CD8-positive, alpha-beta memory T cell (primary cell): ENCODE data around the gene ST8SIA6. TPM values are rescaled to one million over a fixed set of nuclear protein-coding genes. Genes with fewer than 3 reads are reported as not detected.

Experiments
- CTCF ChIA-PET: fragments of 350-600 bp; sonication (Branson Sonifier 250); formaldehyde crosslinking; loops from one replicate; lab custom pipeline; 2021; ENCODE audit warnings: antibody characterized with exemption; lab: Charles Lee
- POLR2A ChIA-PET: fragments of 350-600 bp; sonication (Branson Sonifier 250); formaldehyde crosslinking; loops from one replicate; lab custom pipeline; 2021; ENCODE audit warnings: antibody characterized with exemption; lab: Charles Lee
- DNase-seq, 5 donors: peaks; one replicate each; pipeline versions ENCODE4 v3.0.0 to v3.0.0-alpha.2; 2020 to 2022; ENCODE audit warnings: mixed read lengths in 1 of 5
- H3K27ac ChIP-seq: one replicate; pipeline ENCODE4 v1.7.0; 2013; ENCODE audit warnings: low read depth, mild to moderate bottlenecking, low read length, moderate library complexity
- H3K27me3 ChIP-seq: 2 replicates; pipeline ENCODE4 v1.7.0; 2013; ENCODE audit warnings: low read length, mild to moderate bottlenecking; ENCODE audit not compliant: insufficient read depth, poor library complexity, severe bottlenecking
- H3K36me3 ChIP-seq: 2 replicates; pipeline ENCODE4 v1.7.0; 2013; ENCODE audit warnings: mild to moderate bottlenecking, low read length, moderate library complexity; ENCODE audit not compliant: insufficient read depth
- H3K4me1 ChIP-seq: 2 replicates; pipeline ENCODE4 v1.7.0; 2013; ENCODE audit warnings: mild to moderate bottlenecking, low read length, moderate library complexity; ENCODE audit not compliant: insufficient read depth
- H3K4me3 ChIP-seq: 2 replicates; pipeline ENCODE4 v1.7.0; 2013; ENCODE audit warnings: mild to moderate bottlenecking, low read length
- H3K9me3 ChIP-seq: 2 replicates; pipeline ENCODE4 v1.7.0; 2013; ENCODE audit warnings: mild to moderate bottlenecking, low read length
- H3K27ac Mint-ChIP-seq, 8 donors: one replicate each; pipeline ENCODE4 v1.8.0; 2020 to 2021; ENCODE audit warnings: mixed read lengths in 8 of 8, mild to moderate bottlenecking in 6 of 8, inconsistent platforms in 3 of 8, moderate library complexity in 3 of 8
- H3K27me3 Mint-ChIP-seq, 2 donors: one replicate each; pipeline ENCODE4 v1.8.0; 2020 to 2021; ENCODE audit warnings: mixed read lengths in 2 of 2, mild to moderate bottlenecking in 1 of 2, moderate library complexity in 1 of 2
- H3K36me3 Mint-ChIP-seq, 3 donors: one replicate each; pipeline ENCODE4 v1.8.0; 2020 to 2021; ENCODE audit warnings: mixed read lengths in 3 of 3, inconsistent platforms in 1 of 3, mild to moderate bottlenecking in 1 of 3
- H3K4me1 Mint-ChIP-seq, 3 donors: one replicate each; pipeline ENCODE4 v1.8.0; 2020 to 2021; ENCODE audit warnings: mixed read lengths in 3 of 3, inconsistent platforms in 1 of 3, mild to moderate bottlenecking in 1 of 3
- H3K4me3 Mint-ChIP-seq, 7 donors: one replicate each; pipeline ENCODE4 v1.8.0; 2020 to 2021; ENCODE audit warnings: mixed read lengths in 7 of 7, mild to moderate bottlenecking in 6 of 7, moderate library complexity in 4 of 7, inconsistent platforms in 2 of 7
- H3K9me3 Mint-ChIP-seq, 5 donors: one replicate each; pipeline ENCODE4 v1.8.0; 2020 to 2022; ENCODE audit warnings: mixed read lengths in 5 of 5, mild to moderate bottlenecking in 3 of 5, moderate library complexity in 2 of 5, inconsistent platforms in 1 of 5
- polyA plus RNA-seq: library from polyadenylated mRNA; unstranded; fragments of 300-500 nt; fragmentation: Illumina TruSeq; gene quantifications from one replicate; pipeline ENCODE4 v1.2.3, GENCODE V29; 2021
- total RNA-seq, 2 experiments: library from RNA; stranded (reverse); gene quantifications; one replicate each; pipeline ENCODE4 v1.2.3, GENCODE V29; 2021

ST8SIA6 gene
- total and polyA plus RNA-seq, 3 experiments from 2014 or later: 1.9 TPM; not detected in 2

GRCh38 chr10:17282311-17282710 lies 172.1 kb downstream of the ST8SIA6 start:
- Mint-ChIP-seq H3K9me3 (peaks cover 3 to 17% (median 14%) of the 10 kb centered on the region in 5 donors), H3K27me3 (peaks cover 6 to 23% of the 10 kb centered on the region in 2 donors), H3K27ac (no peak overlapping the region), H3K36me3 (peaks cover 0 to 10% (median 0%) of the 10 kb centered on the region in 3 donors), H3K4me3 (no peak overlapping the region), H3K4me1 (no peaks in the 10 kb centered on the region)
- no peak overlapping the region for H3K4me3 ChIP-seq
- ChIA-PET POLR2A (no interaction called here), CTCF (no interaction called here)
- no peak for DNase-seq
- no peaks in the 10 kb centered on the region for H3K36me3 ChIP-seq
- no peaks in the 10 kb centered on the region for H3K9me3 ChIP-seq
- H3K4me1 ChIP-seq: no peaks in the 10 kb centered on the region
- H3K27me3 ChIP-seq: no peaks in the 10 kb centered on the region
- no peak overlapping the region for H3K27ac ChIP-seq

GRCh38 chr10:17278607-17279240 lies 175.7 kb downstream of the ST8SIA6 start:
- Mint-ChIP-seq H3K36me3 (peaks cover 0 to 23% (median 0%) of the 10 kb centered on the region in 3 donors), H3K4me3 (no peak overlapping the region), H3K4me1 (no peaks in the 10 kb centered on the region), H3K27me3 (peaks cover 4 to 41% of the 10 kb centered on the region in 2 donors), H3K9me3 (peaks cover 3 to 19% (median 17%) of the 10 kb centered on the region in 5 donors), H3K27ac (no peak overlapping the region)
- DNase-seq: no peak
- Histone ChIP-seq H3K9me3 (no peaks in the 10 kb centered on the region), H3K27ac (no peak overlapping the region), H3K27me3 (no peaks in the 10 kb centered on the region), H3K36me3 (no peaks in the 10 kb centered on the region), H3K4me3 (no peak overlapping the region), H3K4me1 (no peaks in the 10 kb centered on the region)
- CTCF ChIA-PET: no interaction called here
- POLR2A ChIA-PET: no interaction called here

GRCh38 chr10:17276756-17277424 lies 177.5 kb downstream of the ST8SIA6 start:
- Histone ChIP-seq H3K4me3 (no peak overlapping the region), H3K4me1 (no peaks in the 10 kb centered on the region), H3K36me3 (no peaks in the 10 kb centered on the region), H3K27ac (no peak overlapping the region), H3K9me3 (no peaks in the 10 kb centered on the region), H3K27me3 (no peaks in the 10 kb centered on the region)
- no peaks in the 10 kb centered on the region for H3K4me1 Mint-ChIP-seq
- no peak overlapping the region for H3K4me3 Mint-ChIP-seq
- no peak for DNase-seq
- H3K27me3 Mint-ChIP-seq: peaks cover 7 to 38% of the 10 kb centered on the region in 2 donors
- H3K36me3 Mint-ChIP-seq: peaks cover 0 to 20% (median 0%) of the 10 kb centered on the region in 3 donors
- H3K27ac Mint-ChIP-seq: no peak overlapping the region
- H3K9me3 Mint-ChIP-seq: peaks cover 3 to 14% (median 10%) of the 10 kb centered on the region in 5 donors
- POLR2A ChIA-PET: no interaction called here
- CTCF ChIA-PET: interaction anchor here (1.3 kb wide), 1 partner anchor 9 kb away, joined by 3 read pairs; no protein-coding TSS in a partner anchor

- CTCF ChIA-PET: no interaction called here
- Histone ChIP-seq H3K4me1 (no peaks in the 10 kb centered on the region), H3K27me3 (no peaks in the 10 kb centered on the region), H3K27ac (no peak overlapping the region), H3K4me3 (no peak overlapping the region), H3K9me3 (no peaks in the 10 kb centered on the region), H3K36me3 (no peaks in the 10 kb centered on the region)
- Mint-ChIP-seq H3K27ac (no peak overlapping the region), H3K36me3 (peaks cover 0 to 13% (median 0%) of the 10 kb centered on the region in 3 donors), H3K4me1 (no peaks in the 10 kb centered on the region), H3K9me3 (peaks cover 0 to 6% (median 5%) of the 10 kb centered on the region in 5 donors), H3K4me3 (no peak overlapping the region), H3K27me3 (peaks cover 7 to 51% of the 10 kb centered on the region in 2 donors)
- POLR2A ChIA-PET: no interaction called here
- no peak for DNase-seq
Observed at GRCh38 chr10:17273403-17273802, 181.0 kb downstream of the ST8SIA6 start.

GRCh38 chr10:17272648-17273047 lies 181.7 kb downstream of the ST8SIA6 start:
- ChIA-PET CTCF (no interaction called here), POLR2A (no interaction called here)
- no peak overlapping the region for H3K4me3 Mint-ChIP-seq
- H3K36me3 ChIP-seq: no peaks in the 10 kb centered on the region
- H3K27ac ChIP-seq: no peak overlapping the region
- no peaks in the 10 kb centered on the region for H3K4me1 ChIP-seq
- peaks cover 0 to 13% (median 0%) of the 10 kb centered on the region in 3 donors for H3K36me3 Mint-ChIP-seq
- no peak overlapping the region for H3K27ac Mint-ChIP-seq
- no peaks in the 10 kb centered on the region for H3K4me1 Mint-ChIP-seq
- H3K27me3 Mint-ChIP-seq: peaks cover 7 to 54% of the 10 kb centered on the region in 2 donors
- no peaks in the 10 kb centered on the region for H3K27me3 ChIP-seq
- H3K4me3 ChIP-seq: no peak overlapping the region
- DNase-seq: no peak
- peaks cover 0 to 5% (median 3%) of the 10 kb centered on the region in 5 donors for H3K9me3 Mint-ChIP-seq
- H3K9me3 ChIP-seq: no peaks in the 10 kb centered on the region

Other genes with a start within 250 kb of the ST8SIA6 start
- 1,000 to 10,000 TPM; 1,217 to 1,243 TPM for gene VIM, start 226.4 kb downstream of the ST8SIA6 start, total RNA-seq
- gene VIM, start 226.4 kb downstream of the ST8SIA6 start, polyA plus RNA-seq: 513 TPM
- 1 to 10 TPM; 1.9 to 2.2 TPM for gene HACD1, start 162.8 kb upstream of the ST8SIA6 start, total RNA-seq
- gene HACD1, start 162.8 kb upstream of the ST8SIA6 start, polyA plus RNA-seq: 1.1 TPM
- 10 to 100 TPM; 18.5 to 22.3 TPM for gene STAM, start 189.6 kb upstream of the ST8SIA6 start, total RNA-seq
- 7.8 TPM for gene STAM, start 189.6 kb upstream of the ST8SIA6 start, polyA plus RNA-seq